Adrenal gland (tissue), 12 donors: ENCODE data around the gene ENOX1. TPM values are rescaled to one million over a fixed set of nuclear protein-coding genes. Genes with fewer than 3 reads are reported as not detected.

Experiments
- DNase-seq, 7 donors: peaks; one replicate each; pipeline ENCODE4 v3.0.0-alpha.2; 2019 to 2020
- H3K27ac ChIP-seq, 5 donors: fragments of 200-600 bp; sonication (generic) in 4 of 5; 1 replicate in 3 of 5; 2 replicates in 2 of 5; pipeline versions ENCODE4 v1.5.1 to v1.8.0; 2016 to 2020; ENCODE audit warnings: mild to moderate bottlenecking in 1 of 5
- H3K27me3 ChIP-seq: fragments of 200-600 bp; 2 replicates; pipeline ENCODE4 v1.8.0; 2021
- H3K36me3 ChIP-seq, 2 donors: fragments of 200-600 bp; replicated peaks in 1 of 2; 1 replicate in 1 of 2; 2 replicates in 1 of 2; pipeline versions ENCODE4 v1.5.1 to v1.8.0; 2018 to 2022
- H3K4me1 ChIP-seq, 2 donors: fragments of 200-600 bp; replicated peaks in 1 of 2; 1 replicate in 1 of 2; 2 replicates in 1 of 2; pipeline versions ENCODE4 v1.5.1 to v1.8.0; 2018 to 2021
- H3K4me3 ChIP-seq, 4 donors: fragments of 200-600 bp; sonication (generic) in 3 of 4; one replicate each; pipeline ENCODE4 v1.5.1; 2016 to 2018
- H3K9me3 ChIP-seq, 3 donors: fragments of 200-600 bp; sonication (generic) in 1 of 3; replicated peaks in 1 of 3; 1 replicate in 2 of 3; 2 replicates in 1 of 3; pipeline versions ENCODE4 v1.5.1 to v1.8.0; 2016 to 2021
- POLR2A ChIP-seq, 2 donors: fragments of 450-650 bp; IDR thresholded peaks; one replicate each; pipeline ENCODE4 v1.6.1; 2017; ENCODE audit warnings: antibody characterized with exemption in 2 of 2, mild to moderate bottlenecking in 2 of 2, moderate library complexity in 1 of 2
- WGBS, 4 donors: extraction: QIAGEN DNeasy Blood & Tissue Kit in 2 of 4; methylation state at CpG; one replicate each; pipeline versions ENCODE4 v1.1.5 to v1.1.7; 2013 to 2017; 5-methylcytosine and 5-hydroxymethylcytosine counted together
- intact Hi-C, 2 donors: fragments of 100-400 bp; cut with DNase I; formaldehyde crosslinking; loops; one replicate each; pipeline versions ENCODE4 v1.14.1 to v1.15.0; 2022 to 2023
- polyA plus RNA-seq, 3 donors: library from polyadenylated mRNA; stranded (reverse); fragments of 200-250 nt in 2 of 3; fragments of 350-450 nt in 1 of 3; fragmentation: Illumina TruSeq in 1 of 3; extraction: RNeasy Lipid Tissue Mini Kit (QIAGEN cat#74804) in 1 of 3; gene quantifications; one replicate each; pipeline ENCODE4 v1.2.3, GENCODE V29; 2013 to 2014
- total RNA-seq, 9 donors: library from RNA; depleted of rRNA in 4 of 9; stranded (reverse); fragments of >200 nt in 4 of 9; fragments of 120-200 nt in 1 of 9; fragmentation: NEBNext Ultra II Directional in 1 of 9; extraction: Animal tissue kit (Norgen Biotek cat#: 25700) in 1 of 9; gene quantifications; one replicate each; pipeline versions ENCODE4 v1.1.0 to v1.2.4, GENCODE V29; 2013 to 2023
- TF ChIP-seq, protein P1 (sequence below), 6 experiments: fragments of 450-650 bp in 4 of 6; fragments of 200-600 bp in 2 of 6; sonication (generic) in 1 of 6; IDR thresholded peaks; 1 replicate in 5 of 6; 2 replicates in 1 of 6; pipeline versions ENCODE4 v1.5.1 to v1.8.0; 2016 to 2021; ENCODE audit warnings: antibody characterized with exemption in 6 of 6, mild to moderate bottlenecking in 2 of 6, moderate library complexity in 1 of 6
- donor health status: healthy with polysubstance abuse.
- donor health status: Bipolar disorder and iron deficiency.
- donor health status: DM: yes; HTN: yes; CAD: no.
- donor health status: DM: no; HTN: no; CAD: no.
- donor health status: DM: no; HTN: no; CAD: no.
- donor health status: DM: yes; HTN: yes; CAD: no.

Gene ENOX1
- total and polyA plus RNA-seq, 12 donors: 0.25 to 5.8 (median 1.6) TPM

- H3K4me3 ChIP-seq: no peak overlapping the region
- H3K27me3 ChIP-seq: no peaks in the 10 kb centered on the region
- H3K36me3 ChIP-seq: no peaks in the 10 kb centered on the region
- intact Hi-C loops: no loop called here
- TF ChIP-seq, protein P1, sequence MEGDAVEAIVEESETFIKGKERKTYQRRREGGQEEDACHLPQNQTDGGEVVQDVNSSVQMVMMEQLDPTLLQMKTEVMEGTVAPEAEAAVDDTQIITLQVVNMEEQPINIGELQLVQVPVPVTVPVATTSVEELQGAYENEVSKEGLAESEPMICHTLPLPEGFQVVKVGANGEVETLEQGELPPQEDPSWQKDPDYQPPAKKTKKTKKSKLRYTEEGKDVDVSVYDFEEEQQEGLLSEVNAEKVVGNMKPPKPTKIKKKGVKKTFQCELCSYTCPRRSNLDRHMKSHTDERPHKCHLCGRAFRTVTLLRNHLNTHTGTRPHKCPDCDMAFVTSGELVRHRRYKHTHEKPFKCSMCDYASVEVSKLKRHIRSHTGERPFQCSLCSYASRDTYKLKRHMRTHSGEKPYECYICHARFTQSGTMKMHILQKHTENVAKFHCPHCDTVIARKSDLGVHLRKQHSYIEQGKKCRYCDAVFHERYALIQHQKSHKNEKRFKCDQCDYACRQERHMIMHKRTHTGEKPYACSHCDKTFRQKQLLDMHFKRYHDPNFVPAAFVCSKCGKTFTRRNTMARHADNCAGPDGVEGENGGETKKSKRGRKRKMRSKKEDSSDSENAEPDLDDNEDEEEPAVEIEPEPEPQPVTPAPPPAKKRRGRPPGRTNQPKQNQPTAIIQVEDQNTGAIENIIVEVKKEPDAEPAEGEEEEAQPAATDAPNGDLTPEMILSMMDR (IDR thresholded peaks at IDR 0.05): no peak
- TF ChIP-seq POLR2A (IDR thresholded peaks at IDR 0.05): no peak
- no peak overlapping the region for H3K27ac ChIP-seq
- no peak for DNase-seq
- H3K4me1 ChIP-seq: no peaks in the 10 kb centered on the region
- 66 to 91% (median 87%) methylated on average over 4 of the region's 4 CpGs for WGBS, 4 donors
- no peaks in the 10 kb centered on the region for H3K9me3 ChIP-seq
Measured at GRCh38 chr13:43650882-43651281, 135.9 kb downstream of the ENOX1 start.

GRCh38 chr13:43648733-43649132, 138.0 kb downstream of the ENOX1 start:
- H3K27me3 ChIP-seq: no peaks in the 10 kb centered on the region
- H3K4me1 ChIP-seq: no peaks in the 10 kb centered on the region
- no peaks in the 10 kb centered on the region for H3K9me3 ChIP-seq
- H3K36me3 ChIP-seq: no peaks in the 10 kb centered on the region
- intact Hi-C loops: no loop called here
- 79 to 87% (median 84%) methylated on average over 5 of the region's 5 CpGs for WGBS, 4 donors
- DNase-seq: peak in 1 of 7 donors; percentile 53
- H3K27ac ChIP-seq: no peak overlapping the region
- TF ChIP-seq POLR2A (IDR thresholded peaks at IDR 0.05): no peak
- TF ChIP-seq, protein P1 (IDR thresholded peaks at IDR 0.05): no peak
- no peak overlapping the region for H3K4me3 ChIP-seq

DNA sequence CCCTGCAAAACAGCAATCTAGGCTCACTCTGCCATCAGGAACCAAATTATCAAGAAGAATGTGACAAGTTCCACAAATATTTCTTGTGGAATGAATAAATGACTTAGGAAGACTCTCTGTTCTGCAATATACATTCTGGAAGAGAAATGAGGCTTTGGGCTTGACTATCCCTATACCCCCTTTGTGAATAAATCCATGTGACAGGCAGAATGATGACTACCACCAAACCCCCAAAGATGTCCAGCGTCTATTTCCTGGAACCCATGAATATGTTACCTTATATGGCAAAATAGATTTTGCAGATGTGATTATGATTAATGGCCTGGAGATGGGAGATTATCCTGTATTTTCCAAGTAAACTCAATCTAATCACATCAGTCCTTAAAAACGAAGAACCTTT, 139.3 kb downstream of the ENOX1 start:
- no peak for DNase-seq
- no peaks in the 10 kb centered on the region for H3K4me1 ChIP-seq
- H3K9me3 ChIP-seq: no peaks in the 10 kb centered on the region
- no peak overlapping the region for H3K4me3 ChIP-seq
- H3K27ac ChIP-seq: no peak overlapping the region
- no peak for TF ChIP-seq POLR2A (IDR thresholded peaks at IDR 0.05)
- TF ChIP-seq, protein P1 (IDR thresholded peaks at IDR 0.05): no peak
- intact Hi-C loops: no loop called here
- no peaks in the 10 kb centered on the region for H3K27me3 ChIP-seq
- WGBS, 4 donors: 32 to 38% (median 35%) methylated on average over 2 of the region's 2 CpGs
- H3K36me3 ChIP-seq: no peaks in the 10 kb centered on the region

DNA sequence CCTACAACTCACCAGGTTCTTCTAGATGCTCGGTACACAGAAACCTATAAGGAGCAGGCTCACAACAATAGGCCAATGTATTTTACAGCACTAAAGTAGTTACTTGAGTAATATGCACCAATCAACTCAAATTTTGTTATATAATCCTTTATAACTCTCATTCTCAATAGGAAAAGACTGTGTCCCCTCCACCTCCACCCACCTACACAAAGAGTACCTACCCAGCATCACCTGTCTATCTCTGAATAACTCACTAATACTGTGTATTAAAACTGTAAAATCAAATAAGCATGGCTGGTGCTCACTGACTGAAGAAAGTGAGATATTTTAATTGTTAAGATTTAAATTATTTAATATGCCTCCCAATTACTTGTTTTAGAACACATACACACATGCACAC, 146.3 kb downstream of the ENOX1 start:
- H3K4me1 ChIP-seq: no peaks in the 10 kb centered on the region
- WGBS, 4 donors: 92 to 100% (median 95%) methylated on average over 1 of the region's 1 CpG
- no peak for DNase-seq
- H3K27me3 ChIP-seq: no peaks in the 10 kb centered on the region
- H3K36me3 ChIP-seq: no peaks in the 10 kb centered on the region
- intact Hi-C loops: no loop called here
- H3K4me3 ChIP-seq: no peak overlapping the region
- no peaks in the 10 kb centered on the region for H3K9me3 ChIP-seq
- H3K27ac ChIP-seq: no peak overlapping the region
- no peak for TF ChIP-seq POLR2A (IDR thresholded peaks at IDR 0.05)
- TF ChIP-seq, protein P1 (IDR thresholded peaks at IDR 0.05): no peak
